ENCODE results near the gene RBPJL.

The RBPJL gene

GRCh38 chr20:45363611-45364492, 57.2 kb downstream of the RBPJL start:
- no peak for DNase-seq

GRCh38 chr20:45365444-45365970, 58.9 kb downstream of the RBPJL start:
- DNase-seq = no peak

DNA sequence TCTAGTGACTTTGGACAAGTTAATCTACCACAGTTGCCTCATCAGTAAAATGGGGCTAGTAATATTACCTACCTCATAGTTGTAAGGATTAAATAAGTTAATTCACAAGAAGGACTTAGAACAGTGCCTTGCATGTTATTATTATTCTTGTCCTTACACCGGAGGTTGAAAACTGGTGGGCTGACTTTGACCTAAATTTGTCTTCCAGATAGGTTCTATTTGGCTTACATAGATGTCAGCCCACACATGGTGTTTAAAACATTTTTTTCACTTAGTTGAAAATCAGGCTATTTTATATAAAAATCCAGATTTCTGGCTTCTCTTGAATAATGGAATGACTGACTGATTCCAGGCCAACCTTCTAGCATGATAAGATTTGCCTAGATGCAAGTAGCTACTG, 59.6 kb downstream of the RBPJL start:
- DNase-seq = no peak

DNA sequence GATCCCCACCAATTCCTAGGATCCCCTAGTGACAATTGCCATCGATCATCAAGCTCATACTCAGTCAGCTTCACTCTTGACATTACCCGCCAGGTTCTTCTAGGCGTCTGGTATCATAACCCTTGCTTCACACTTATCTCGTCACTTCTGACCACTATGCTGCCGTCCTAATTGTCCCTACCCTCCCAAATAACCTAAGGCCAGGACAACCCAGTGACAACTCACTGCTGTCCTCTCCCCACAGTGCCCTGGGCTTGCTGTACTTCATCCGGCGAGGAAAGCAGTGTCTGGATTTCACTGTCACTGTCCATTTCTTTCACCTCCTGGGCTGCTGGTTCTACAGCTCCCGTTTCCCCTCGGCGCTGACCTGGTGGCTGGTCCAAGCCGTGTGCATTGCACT, 60.0 kb downstream of the RBPJL start:
- DNase-seq = no peak

GRCh38 chr20:45367126-45367525, 60.5 kb downstream of the RBPJL start:
- no peak for DNase-seq
